Activated naive CD8-positive, alpha-beta T cell treated with anti-CD3 and anti-CD28 coated beads, Interleukin-2, amount 50 U/mL, for 24 hours (primary cell): Measurements from ENCODE around the gene PCED1A.
"Not testable (repeated sequence)": the region's sequence is repeated elsewhere in the genome, so short reads cannot be mapped to it uniquely, and the experiment has no call there.

Experiments used
- ATAC-seq: fragments of 150-1000 bp; cut with Tn5 transposase; one replicate; pipeline ENCODE4 v1.10.0; 2021
- DNase-seq: peaks from one replicate; pipeline ENCODE4 v3.0.0; 2021
- H3K27ac Mint-ChIP-seq: one replicate; pipeline ENCODE4 v1.8.0; 2021; ENCODE audit warnings: mild to moderate bottlenecking, mixed read lengths
- H3K27me3 Mint-ChIP-seq: one replicate; pipeline ENCODE4 v1.8.0; 2021; ENCODE audit warnings: mixed read lengths
- H3K36me3 Mint-ChIP-seq: one replicate; pipeline ENCODE4 v1.8.0; 2021; ENCODE audit warnings: low read depth, mixed read lengths
- H3K4me1 Mint-ChIP-seq: one replicate; pipeline ENCODE4 v1.8.0; 2021; ENCODE audit warnings: mixed read lengths
- H3K4me3 Mint-ChIP-seq: one replicate; pipeline ENCODE4 v1.8.0; 2021; ENCODE audit warnings: mild to moderate bottlenecking, moderate library complexity, mixed read lengths
- H3K9me3 Mint-ChIP-seq: one replicate; pipeline ENCODE4 v1.8.0; 2021; ENCODE audit warnings: mixed read lengths

The PCED1A gene

GRCh38 chr20:2846698-2847097, 6.2 kb upstream of the PCED1A start:
- Mint-ChIP-seq H3K36me3 (peaks cover 2% of the 10 kb centered on the region), H3K27ac (no peak overlapping the region), H3K4me3 (no peak overlapping the region), H3K9me3 (no peaks in the 10 kb centered on the region), H3K4me1 (peaks cover 34% of the 10 kb centered on the region), H3K27me3 (no peaks in the 10 kb centered on the region)
- ATAC-seq (no peak), DNase-seq (no peak)

DNA sequence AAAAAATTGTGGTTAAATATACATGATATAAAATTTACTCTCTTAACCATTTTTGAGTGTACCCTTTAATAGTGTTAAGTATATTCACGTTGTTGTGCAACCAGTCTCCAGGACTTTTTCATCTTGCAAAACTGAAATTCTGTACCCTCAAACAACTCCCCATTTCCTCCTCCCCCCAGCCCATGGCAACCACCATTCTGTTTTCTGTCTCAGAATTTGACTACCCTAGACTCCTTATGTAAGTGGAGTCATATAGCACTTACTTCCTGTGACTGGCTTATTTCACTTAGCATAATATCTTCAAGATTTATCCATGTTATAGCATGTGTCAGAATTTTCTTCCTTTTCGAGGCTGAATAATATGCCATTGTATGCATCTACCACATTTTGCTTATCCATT, 5.2 kb upstream of the PCED1A start:
- Mint-ChIP-seq H3K4me3 (no peak overlapping the region), H3K36me3 (peaks cover 2% of the 10 kb centered on the region), H3K27me3 (no peaks in the 10 kb centered on the region), H3K9me3 (no peaks in the 10 kb centered on the region), H3K27ac (no peak overlapping the region), H3K4me1 (peaks cover 40% of the 10 kb centered on the region)
- no peak for ATAC-seq
- DNase-seq = no peak

- DNase-seq (peak; percentile 59), ATAC-seq (peak; percentile 16)
- Mint-ChIP-seq H3K36me3 (peaks cover 19% of the 10 kb centered on the region), H3K9me3 (no peaks in the 10 kb centered on the region), H3K27ac (peak overlapping the region; percentile 74), H3K27me3 (no peaks in the 10 kb centered on the region), H3K4me3 (peak overlapping the region; percentile 90), H3K4me1 (peaks cover 54% of the 10 kb centered on the region)
Measured at GRCh38 chr20:2840967-2841531, 594 bp upstream of the PCED1A start.

- ATAC-seq = no peak
- no peak for DNase-seq
- H3K4me3 Mint-ChIP-seq = peak overlapping the region; percentile 77
- peak overlapping the region; percentile 91 for H3K27ac Mint-ChIP-seq
- peaks cover 45% of the 10 kb centered on the region for H3K4me1 Mint-ChIP-seq
- H3K36me3 Mint-ChIP-seq = peaks cover 25% of the 10 kb centered on the region
- H3K9me3 Mint-ChIP-seq = no peaks in the 10 kb centered on the region
- H3K27me3 Mint-ChIP-seq = no peaks in the 10 kb centered on the region
Measured at GRCh38 chr20:2839732-2840137, 720 bp downstream of the PCED1A start.

- Mint-ChIP-seq H3K4me1 (peaks cover 38% of the 10 kb centered on the region), H3K9me3 (no peaks in the 10 kb centered on the region), H3K27me3 (no peaks in the 10 kb centered on the region), H3K4me3 (peak overlapping the region; percentile 77), H3K27ac (peak overlapping the region; percentile 91), H3K36me3 (peaks cover 26% of the 10 kb centered on the region)
- ATAC-seq (no peak), DNase-seq (no peak)
Measured at GRCh38 chr20:2838847-2839671, 1.4 kb downstream of the PCED1A start.

DNA sequence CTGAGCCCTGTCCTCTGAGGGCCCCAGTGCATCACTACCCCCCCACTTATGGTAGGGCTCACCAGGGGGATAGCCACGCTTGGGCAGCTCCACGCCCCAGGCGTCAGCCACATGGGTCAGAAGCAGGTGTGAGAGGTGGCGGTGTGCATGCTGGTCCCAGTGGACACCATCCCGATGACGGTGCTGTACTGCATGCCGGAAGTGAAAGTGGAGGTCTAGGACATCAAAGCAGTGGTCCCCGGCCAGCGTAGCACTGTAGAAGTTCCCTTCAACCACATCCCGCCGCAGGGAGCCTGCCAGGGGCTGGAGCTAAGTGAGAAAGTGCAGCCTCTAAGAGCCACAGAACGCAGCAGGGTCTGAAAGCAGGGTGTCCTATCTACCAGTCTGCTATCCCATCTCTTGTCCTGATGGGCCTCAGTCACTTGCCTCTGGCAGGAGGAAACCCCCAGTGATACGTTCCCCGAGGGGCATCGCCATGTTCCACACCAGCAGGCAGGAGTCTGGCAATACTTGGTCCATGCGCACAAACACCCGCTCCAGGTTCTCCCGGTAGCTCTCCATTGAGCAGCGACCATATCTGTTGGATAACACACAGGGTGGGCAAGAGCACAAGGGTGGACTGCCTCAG, 2.2 kb downstream of the PCED1A start:
- Mint-ChIP-seq H3K9me3 (no peaks in the 10 kb centered on the region), H3K4me3 (no peak overlapping the region), H3K27me3 (no peaks in the 10 kb centered on the region), H3K27ac (no peak overlapping the region), H3K4me1 (peaks cover 30% of the 10 kb centered on the region), H3K36me3 (peaks cover 25% of the 10 kb centered on the region)
- DNase-seq (no peak), ATAC-seq (no peak)

- ATAC-seq (no peak), DNase-seq (no peak)
- no peaks in the 10 kb centered on the region for H3K9me3 Mint-ChIP-seq
- peaks cover 25% of the 10 kb centered on the region for H3K36me3 Mint-ChIP-seq
- no peaks in the 10 kb centered on the region for H3K27me3 Mint-ChIP-seq
- no peak overlapping the region for H3K4me3 Mint-ChIP-seq
- no peak overlapping the region for H3K27ac Mint-ChIP-seq
- peaks cover 26% of the 10 kb centered on the region for H3K4me1 Mint-ChIP-seq
Measured at GRCh38 chr20:2837221-2837960, 3.1 kb downstream of the PCED1A start.

GRCh38 chr20:2836035-2836434, 4.4 kb downstream of the PCED1A start:
- peaks cover 25% of the 10 kb centered on the region for H3K36me3 Mint-ChIP-seq
- H3K27ac Mint-ChIP-seq = no peak overlapping the region
- ATAC-seq (no peak), DNase-seq (no peak)
- H3K4me3 Mint-ChIP-seq = no peak overlapping the region
- H3K4me1 Mint-ChIP-seq = peaks cover 30% of the 10 kb centered on the region
- H3K9me3 Mint-ChIP-seq = no peaks in the 10 kb centered on the region
- no peaks in the 10 kb centered on the region for H3K27me3 Mint-ChIP-seq

GRCh38 chr20:2835331-2835796, 5.1 kb downstream of the PCED1A start:
- no peak overlapping the region for H3K27ac Mint-ChIP-seq
- H3K9me3 Mint-ChIP-seq = no peaks in the 10 kb centered on the region
- DNase-seq (no peak), ATAC-seq (no peak)
- no peaks in the 10 kb centered on the region for H3K27me3 Mint-ChIP-seq
- no peak overlapping the region for H3K4me3 Mint-ChIP-seq
- peaks cover 30% of the 10 kb centered on the region for H3K4me1 Mint-ChIP-seq
- peaks cover 25% of the 10 kb centered on the region for H3K36me3 Mint-ChIP-seq

DNA sequence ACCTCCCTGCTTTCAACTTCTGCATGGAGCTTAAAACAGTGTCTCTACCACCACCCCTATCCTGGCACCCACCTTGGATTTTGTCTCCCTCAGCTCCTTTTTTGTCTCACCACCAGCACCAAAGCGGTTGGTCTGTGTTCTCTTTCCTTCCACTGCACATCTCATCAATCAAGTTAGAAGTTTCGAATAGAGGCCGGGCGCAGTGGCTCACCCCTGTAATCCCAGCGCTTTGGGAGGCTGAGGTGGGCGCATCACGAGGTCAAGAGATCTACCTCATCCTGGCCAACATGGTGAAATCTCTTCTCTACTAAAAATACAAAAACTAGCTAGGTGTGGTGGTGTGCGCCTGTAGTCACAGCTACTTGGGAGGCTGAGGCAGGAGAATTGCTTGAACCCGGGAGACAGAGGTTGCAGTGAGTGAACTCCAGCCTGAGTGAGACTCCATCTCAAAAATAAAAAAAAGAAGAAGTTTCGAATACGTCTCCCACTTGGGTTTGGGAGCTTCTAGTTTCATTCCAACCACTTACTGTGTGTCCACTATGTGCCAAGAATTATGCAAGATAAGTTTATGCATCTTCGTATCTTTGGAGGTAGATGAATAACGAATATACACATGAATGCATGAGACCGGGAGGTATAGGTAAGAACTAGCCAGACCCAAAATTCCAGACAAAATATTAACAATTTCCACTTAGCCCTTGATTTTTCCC, 5.9 kb downstream of the PCED1A start:
- no peak for DNase-seq
- no peak overlapping the region for H3K27ac Mint-ChIP-seq
- H3K9me3 Mint-ChIP-seq = no peaks in the 10 kb centered on the region

GRCh38 chr20:2833761-2834160, 6.7 kb downstream of the PCED1A start:
- no peak overlapping the region for H3K4me3 Mint-ChIP-seq
- H3K27me3 Mint-ChIP-seq = peaks cover 1% of the 10 kb centered on the region
- peaks cover 20% of the 10 kb centered on the region for H3K36me3 Mint-ChIP-seq
- H3K9me3 Mint-ChIP-seq = no peaks in the 10 kb centered on the region
- no peak overlapping the region for H3K27ac Mint-ChIP-seq
- ATAC-seq (no peak), DNase-seq (no peak)
- peaks cover 22% of the 10 kb centered on the region for H3K4me1 Mint-ChIP-seq

More for the DNA sequence above, 5.9 kb downstream of the PCED1A start:
- no peak for ATAC-seq
- no peak overlapping the region for H3K4me3 Mint-ChIP-seq
- H3K4me1 Mint-ChIP-seq = peaks cover 28% of the 10 kb centered on the region
- peaks cover 25% of the 10 kb centered on the region for H3K36me3 Mint-ChIP-seq
- H3K27me3 Mint-ChIP-seq = no peaks in the 10 kb centered on the region

- H3K27ac Mint-ChIP-seq, H3K36me3 Mint-ChIP-seq, H3K9me3 Mint-ChIP-seq, H3K4me3 Mint-ChIP-seq, DNase-seq, ATAC-seq: not testable (repeated sequence)
- peaks cover 12% of the 10 kb centered on the region for H3K27me3 Mint-ChIP-seq
- peaks cover 18% of the 10 kb centered on the region for H3K4me1 Mint-ChIP-seq
Measured at GRCh38 chr20:2831206-2831605, 9.2 kb downstream of the PCED1A start.

DNA sequence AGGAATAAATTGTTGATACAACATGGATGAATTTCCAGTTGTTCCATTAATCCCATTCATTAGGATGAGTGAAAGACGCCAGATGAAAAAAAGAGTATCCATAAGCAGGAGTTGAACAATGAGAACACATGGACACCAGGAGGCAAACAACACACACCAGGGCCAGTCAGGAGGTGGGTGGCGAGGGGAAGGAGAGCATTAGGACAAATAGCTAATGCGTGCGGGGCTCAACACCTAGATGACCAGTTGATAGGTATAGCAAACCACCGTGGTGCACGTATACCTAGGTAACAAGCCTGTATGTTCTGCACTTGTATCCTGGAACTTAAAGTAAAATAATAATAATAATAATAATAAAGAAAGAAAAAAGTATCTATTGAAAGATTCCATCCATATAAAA, 11.1 kb downstream of the PCED1A start:
- ATAC-seq (no peak), DNase-seq (no peak)
- Mint-ChIP-seq H3K36me3 (no peaks in the 10 kb centered on the region), H3K4me3 (no peak overlapping the region), H3K9me3 (no peaks in the 10 kb centered on the region), H3K27me3 (peaks cover 12% of the 10 kb centered on the region), H3K27ac (no peak overlapping the region), H3K4me1 (peaks cover 24% of the 10 kb centered on the region)

- Mint-ChIP-seq H3K9me3 (no peaks in the 10 kb centered on the region), H3K27ac (no peak overlapping the region), H3K36me3 (no peaks in the 10 kb centered on the region), H3K4me1 (peaks cover 22% of the 10 kb centered on the region), H3K27me3 (peaks cover 14% of the 10 kb centered on the region), H3K4me3 (no peak overlapping the region)
- ATAC-seq = no peak
- DNase-seq = no peak
Measured at GRCh38 chr20:2826655-2827054, 13.8 kb downstream of the PCED1A start.
